K562 (cell line): ENCODE measurements around the gene COL28A1. TPM values are rescaled to one million over a fixed set of nuclear protein-coding genes. Genes with fewer than 3 reads are reported as not detected.

Experiments used
- DEAF1 ChIP-seq: fragments of 450-650 bp; formaldehyde crosslinking; IDR thresholded peaks from 2 replicates; pipeline ENCODE4 v1.4.0; 2020; ENCODE audit warnings: mild to moderate bottlenecking, moderate library complexity
- ETV1 ChIP-seq: fragments of 450-650 bp; conservative IDR thresholded peaks from 2 replicates; pipeline ENCODE4 v1.6.1; 2016; ENCODE audit warnings: missing genetic modification characterization, control low read depth, low read depth, missing compliant biosample characterization
- REST ChIP-seq, 2 experiments: fragments of 450-650 bp; formaldehyde crosslinking in 1 of 2; IDR thresholded peaks; 2 replicates each; pipeline versions ENCODE4 v1.4.0 to v1.6.1; 2014 to 2020; ENCODE audit warnings: mild to moderate bottlenecking in 2 of 2, borderline replicate concordance in 1 of 2, low read depth in 1 of 2
- ZNF24 ChIP-seq: fragments of 450-650 bp; IDR thresholded peaks from 2 replicates; pipeline ENCODE4 v1.6.1; 2016
- polyA plus RNA-seq, 8 experiments: library from polyadenylated mRNA; depleted of rRNA in 4 of 8; stranded (reverse) in 5 of 8; unstranded in 3 of 8; fragments of >200 nt; fragmentation: Nextera tagmentation in 2 of 8; fragmentation: Illumina TruSeq in 1 of 8; extraction: Ambion mirVana in 2 of 8; extraction: Trizol in 1 of 8; gene quantifications; 2 replicates each; pipeline versions ENCODE4 v1.2.1 to v1.2.3, GENCODE V29; 2011 to 2014; ENCODE audit warnings: inconsistent platforms in 1 of 8, missing spikeins in 1 of 8
- total RNA-seq, 7 experiments: library from RNA; depleted of rRNA in 6 of 7; stranded (reverse); fragments of >200 nt in 6 of 7; fragmentation: Illumina TruSeq in 2 of 7; extraction: Trizol in 2 of 7; gene quantifications; 2 replicates each; pipeline versions ENCODE4 v1.2.1 to v1.2.3, GENCODE V29; 2011 to 2021; ENCODE audit warnings: low replicate concordance in 1 of 7
- TF ChIP-seq, protein P1 (sequence below), 2 experiments: IDR thresholded peaks; 2 replicates each; pipeline ENCODE4 v1.6.1; 2012; ENCODE audit warnings: improper control_type of control experiment in 2 of 2, low read depth in 2 of 2, low read length in 2 of 2, borderline replicate concordance in 1 of 2
- TF ChIP-seq, protein P2 (sequence below): IDR thresholded peaks from 2 replicates; pipeline ENCODE4 v1.6.1; 2016; ENCODE audit warnings: missing genetic modification characterization, missing compliant biosample characterization

Gene COL28A1
- total and polyA plus RNA-seq, 9 of the 15 experiments (the other 6 are each of a cell fraction or from before 2014, with no cell fraction given): 0.03 to 0.13 (median 0.05) TPM; not detected in 3

DNA sequence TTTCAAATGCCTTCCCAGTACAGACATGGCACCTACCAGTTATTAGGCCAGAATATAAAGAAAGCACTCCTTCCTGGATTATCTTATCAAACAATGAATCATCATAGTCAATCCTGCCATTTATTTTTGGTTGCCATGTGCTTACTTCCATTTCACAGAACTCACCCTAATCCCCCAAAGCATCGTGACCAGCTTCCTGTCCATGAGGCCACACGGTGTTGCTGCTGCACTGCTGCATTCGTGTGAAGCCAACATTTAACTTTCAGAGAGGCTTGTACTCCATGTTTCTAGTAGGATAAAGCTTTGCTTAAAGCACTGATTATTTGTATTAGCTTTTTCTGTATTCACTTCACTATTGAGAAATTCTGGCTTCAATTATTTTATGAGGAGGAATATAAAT is 14.4 kb downstream of the COL28A1 start (continued):
- TF ChIP-seq, protein P1, sequence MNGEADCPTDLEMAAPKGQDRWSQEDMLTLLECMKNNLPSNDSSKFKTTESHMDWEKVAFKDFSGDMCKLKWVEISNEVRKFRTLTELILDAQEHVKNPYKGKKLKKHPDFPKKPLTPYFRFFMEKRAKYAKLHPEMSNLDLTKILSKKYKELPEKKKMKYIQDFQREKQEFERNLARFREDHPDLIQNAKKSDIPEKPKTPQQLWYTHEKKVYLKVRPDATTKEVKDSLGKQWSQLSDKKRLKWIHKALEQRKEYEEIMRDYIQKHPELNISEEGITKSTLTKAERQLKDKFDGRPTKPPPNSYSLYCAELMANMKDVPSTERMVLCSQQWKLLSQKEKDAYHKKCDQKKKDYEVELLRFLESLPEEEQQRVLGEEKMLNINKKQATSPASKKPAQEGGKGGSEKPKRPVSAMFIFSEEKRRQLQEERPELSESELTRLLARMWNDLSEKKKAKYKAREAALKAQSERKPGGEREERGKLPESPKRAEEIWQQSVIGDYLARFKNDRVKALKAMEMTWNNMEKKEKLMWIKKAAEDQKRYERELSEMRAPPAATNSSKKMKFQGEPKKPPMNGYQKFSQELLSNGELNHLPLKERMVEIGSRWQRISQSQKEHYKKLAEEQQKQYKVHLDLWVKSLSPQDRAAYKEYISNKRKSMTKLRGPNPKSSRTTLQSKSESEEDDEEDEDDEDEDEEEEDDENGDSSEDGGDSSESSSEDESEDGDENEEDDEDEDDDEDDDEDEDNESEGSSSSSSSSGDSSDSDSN (IDR thresholded peaks at IDR 0.05; ENCODE audit: borderline replicate concordance in 1 of 2, low read depth in 2 of 2, low read length in 2 of 2): no peak
- 0 out of 2 replicates have a peak, but pooled peaks have one; percentile 8 for TF ChIP-seq DEAF1 (CRISPR knock-in tag)
- no peak for TF ChIP-seq ZNF24
- peak; percentile 46; the same call in 1 of the 2 replicates for TF ChIP-seq ETV1 (tag)
- TF ChIP-seq, protein P2, sequence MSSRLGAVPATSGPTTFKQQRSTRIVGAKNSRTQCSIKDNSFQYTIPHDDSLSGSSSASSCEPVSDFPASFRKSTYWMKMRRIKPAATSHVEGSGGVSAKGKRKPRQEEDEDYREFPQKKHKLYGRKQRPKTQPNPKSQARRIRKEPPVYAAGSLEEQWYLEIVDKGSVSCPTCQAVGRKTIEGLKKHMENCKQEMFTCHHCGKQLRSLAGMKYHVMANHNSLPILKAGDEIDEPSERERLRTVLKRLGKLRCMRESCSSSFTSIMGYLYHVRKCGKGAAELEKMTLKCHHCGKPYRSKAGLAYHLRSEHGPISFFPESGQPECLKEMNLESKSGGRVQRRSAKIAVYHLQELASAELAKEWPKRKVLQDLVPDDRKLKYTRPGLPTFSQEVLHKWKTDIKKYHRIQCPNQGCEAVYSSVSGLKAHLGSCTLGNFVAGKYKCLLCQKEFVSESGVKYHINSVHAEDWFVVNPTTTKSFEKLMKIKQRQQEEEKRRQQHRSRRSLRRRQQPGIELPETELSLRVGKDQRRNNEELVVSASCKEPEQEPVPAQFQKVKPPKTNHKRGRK (tag): no peak
- 0 out of 2 replicates have a peak, but pooled peaks have one; percentile 7 for TF ChIP-seq REST (IDR thresholded peaks at IDR 0.05; ENCODE audit: borderline replicate concordance)
- no peak for TF ChIP-seq REST (CRISPR knock-in tag; IDR thresholded peaks at IDR 0.05; ENCODE audit: low read depth)
